ENCODE results near the gene LAMA1. TPM values are rescaled to one million over a fixed set of nuclear protein-coding genes. Genes with fewer than 3 reads are reported as not detected.

LAMA1 gene
- total RNA-seq, 1 donor from 2014 or later, result not detected

DNA sequence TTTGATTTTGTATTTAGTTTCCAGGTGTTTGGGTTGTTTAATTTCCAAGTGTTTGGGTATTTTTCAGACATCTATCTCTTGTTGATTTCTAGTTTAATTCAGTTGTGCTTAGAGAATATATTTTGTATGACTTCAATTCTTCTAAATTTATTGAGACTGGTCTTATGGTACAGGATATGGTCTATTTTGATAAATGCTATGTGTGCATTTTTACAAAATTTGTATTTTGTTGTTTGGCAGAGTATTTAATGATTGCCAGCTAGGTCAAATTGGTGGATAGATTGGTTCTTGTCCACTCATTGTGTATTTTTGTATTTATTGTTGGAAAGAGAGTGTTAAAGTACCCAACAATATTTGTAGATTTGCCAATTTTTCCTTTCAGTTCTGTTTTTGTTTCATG is 23.7 kb upstream of the LAMA1 start:
- H3K4me1 Mint-ChIP-seq (ENCODE audit: low read depth), result no peaks in the 10 kb centered on the region
- DNase-seq (ENCODE audit: low spot score), result no peak
- no peak overlapping the region for H3K27ac Mint-ChIP-seq
- H3K9me3 Mint-ChIP-seq, result no peaks in the 10 kb centered on the region
- intact Hi-C loops (cut with micrococcal nuclease), result no loop called here
- no peak overlapping the region for H3K4me3 Mint-ChIP-seq
- no peaks in the 10 kb centered on the region for H3K36me3 Mint-ChIP-seq (ENCODE audit: low read depth)
- H3K27me3 Mint-ChIP-seq (ENCODE audit: insufficient read depth), result no peaks in the 10 kb centered on the region

DNA sequence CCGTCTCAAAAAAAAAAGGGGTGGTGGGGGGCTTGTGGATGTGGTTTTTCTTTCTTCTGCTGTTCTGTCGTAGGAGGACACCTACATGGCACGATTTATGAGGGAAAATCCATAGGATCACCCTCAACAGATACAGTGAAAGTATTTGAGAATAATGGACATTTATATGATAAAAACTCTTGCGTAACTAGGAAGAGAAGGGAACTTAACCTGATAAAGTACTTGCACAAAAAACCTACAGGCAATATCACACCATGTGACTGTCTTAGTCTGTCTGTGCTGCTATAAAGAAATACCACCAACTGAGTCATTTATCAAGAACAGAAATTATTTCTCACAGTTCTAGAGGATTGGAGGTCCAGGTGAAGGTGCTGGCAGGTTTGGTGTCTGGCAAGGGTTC is 21.8 kb upstream of the LAMA1 start:
- no peak overlapping the region for H3K27ac Mint-ChIP-seq
- no peaks in the 10 kb centered on the region for H3K4me1 Mint-ChIP-seq (ENCODE audit: low read depth)
- intact Hi-C loops (cut with micrococcal nuclease), result no loop called here
- H3K27me3 Mint-ChIP-seq (ENCODE audit: insufficient read depth), result no peaks in the 10 kb centered on the region
- DNase-seq (ENCODE audit: low spot score), result no peak
- H3K9me3 Mint-ChIP-seq, result no peaks in the 10 kb centered on the region
- H3K4me3 Mint-ChIP-seq, result no peak overlapping the region
- H3K36me3 Mint-ChIP-seq (ENCODE audit: low read depth), result no peaks in the 10 kb centered on the region

DNA sequence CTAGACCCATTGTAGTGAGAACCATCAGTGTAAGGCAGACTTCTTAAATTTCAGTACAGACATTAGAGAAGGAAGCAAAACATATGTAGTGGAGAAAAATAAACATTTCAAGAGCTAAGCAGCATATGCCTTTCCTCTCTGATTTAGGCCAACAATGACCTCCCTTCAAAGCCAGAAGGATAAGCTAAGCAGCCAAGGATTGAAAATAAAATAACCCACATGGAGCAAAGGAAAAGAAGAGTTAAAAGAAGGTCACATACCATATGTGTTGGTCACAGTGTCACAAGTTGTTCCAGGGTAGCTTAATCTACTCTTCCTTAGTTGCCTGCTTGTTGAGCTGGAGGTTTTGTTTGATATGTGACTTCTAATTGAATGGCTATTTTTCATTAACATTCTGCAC is 15.6 kb upstream of the LAMA1 start:
- intact Hi-C loops (cut with micrococcal nuclease), result no loop called here
- DNase-seq (ENCODE audit: low spot score), result no peak
- H3K4me3 Mint-ChIP-seq, result no peak overlapping the region
- no peaks in the 10 kb centered on the region for H3K27me3 Mint-ChIP-seq (ENCODE audit: insufficient read depth)
- H3K9me3 Mint-ChIP-seq, result peaks cover 4% of the 10 kb centered on the region
- no peaks in the 10 kb centered on the region for H3K36me3 Mint-ChIP-seq (ENCODE audit: low read depth)
- H3K4me1 Mint-ChIP-seq (ENCODE audit: low read depth), result no peaks in the 10 kb centered on the region
- no peak overlapping the region for H3K27ac Mint-ChIP-seq

DNA sequence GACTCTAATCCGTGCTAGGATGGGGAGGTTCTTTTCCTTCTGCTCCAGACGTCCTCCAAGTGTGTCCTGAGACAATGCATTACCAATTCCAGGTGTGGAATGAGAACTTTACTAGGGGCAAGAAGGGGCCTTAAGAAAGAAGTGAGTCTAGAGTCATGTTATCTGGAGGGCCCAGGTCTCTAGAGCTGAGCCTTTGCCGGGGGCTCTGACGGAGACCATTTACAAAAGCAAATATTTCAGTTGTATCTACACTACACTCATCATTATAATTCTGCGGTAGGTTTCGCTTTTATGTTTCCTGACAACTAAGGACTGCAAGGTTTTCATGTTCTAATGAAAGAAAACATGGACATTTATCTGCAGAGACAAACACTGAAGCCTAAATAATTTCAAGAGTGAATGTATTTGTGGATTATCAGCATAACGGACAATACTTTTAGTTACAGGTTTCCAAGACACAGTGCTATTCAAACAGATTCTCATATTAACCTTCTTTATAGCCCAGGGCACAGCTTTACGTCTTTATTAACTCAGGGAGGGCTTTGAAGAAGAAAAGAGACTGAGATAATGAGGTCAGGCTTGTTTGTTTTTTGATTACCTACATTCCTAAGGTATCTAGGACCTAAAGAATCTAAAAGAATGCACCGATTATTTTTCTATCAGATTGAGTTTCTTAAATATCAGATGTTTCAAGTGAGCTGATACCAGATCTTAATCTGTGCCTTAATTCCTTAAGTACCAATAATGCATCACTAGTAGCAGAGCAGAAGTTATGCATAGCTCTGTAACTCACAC is 15.0 kb upstream of the LAMA1 start:
- Mint-ChIP-seq H3K27me3 (ENCODE audit: insufficient read depth) (no peaks in the 10 kb centered on the region), H3K4me3 (no peak overlapping the region), H3K27ac (no peak overlapping the region), H3K9me3 (peaks cover 6% of the 10 kb centered on the region), H3K4me1 (ENCODE audit: low read depth) (no peaks in the 10 kb centered on the region), H3K36me3 (ENCODE audit: low read depth) (no peaks in the 10 kb centered on the region)
- DNase-seq (ENCODE audit: low spot score), result no peak
- intact Hi-C loops (cut with micrococcal nuclease), result no loop called here

DNA sequence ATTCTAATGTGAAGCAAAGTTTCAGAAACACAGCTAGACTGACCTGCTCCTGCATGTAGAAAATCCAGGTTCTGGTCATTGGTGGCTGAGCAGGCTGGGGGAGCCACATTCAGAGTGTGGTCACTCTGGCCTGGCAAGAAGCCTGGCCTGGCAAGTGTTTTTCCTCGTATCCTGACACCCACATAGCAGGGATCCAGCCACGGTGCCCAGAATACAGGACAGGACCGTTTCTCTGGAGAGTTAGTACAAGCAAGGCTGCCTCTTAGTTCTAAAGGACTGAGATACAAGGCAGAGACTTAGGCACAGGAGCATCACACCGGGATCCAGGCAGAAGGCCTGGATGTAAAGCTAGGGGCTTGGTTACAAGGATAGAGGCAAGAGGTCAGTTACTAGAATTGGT is 4.8 kb upstream of the LAMA1 start:
- Mint-ChIP-seq H3K27ac (no peak overlapping the region), H3K27me3 (ENCODE audit: insufficient read depth) (peaks cover 11% of the 10 kb centered on the region), H3K9me3 (peaks cover 6% of the 10 kb centered on the region), H3K36me3 (ENCODE audit: low read depth) (no peaks in the 10 kb centered on the region), H3K4me1 (ENCODE audit: low read depth) (no peaks in the 10 kb centered on the region), H3K4me3 (no peak overlapping the region)
- no peak for DNase-seq (ENCODE audit: low spot score)
- intact Hi-C loops (cut with micrococcal nuclease), result no loop called here

DNA sequence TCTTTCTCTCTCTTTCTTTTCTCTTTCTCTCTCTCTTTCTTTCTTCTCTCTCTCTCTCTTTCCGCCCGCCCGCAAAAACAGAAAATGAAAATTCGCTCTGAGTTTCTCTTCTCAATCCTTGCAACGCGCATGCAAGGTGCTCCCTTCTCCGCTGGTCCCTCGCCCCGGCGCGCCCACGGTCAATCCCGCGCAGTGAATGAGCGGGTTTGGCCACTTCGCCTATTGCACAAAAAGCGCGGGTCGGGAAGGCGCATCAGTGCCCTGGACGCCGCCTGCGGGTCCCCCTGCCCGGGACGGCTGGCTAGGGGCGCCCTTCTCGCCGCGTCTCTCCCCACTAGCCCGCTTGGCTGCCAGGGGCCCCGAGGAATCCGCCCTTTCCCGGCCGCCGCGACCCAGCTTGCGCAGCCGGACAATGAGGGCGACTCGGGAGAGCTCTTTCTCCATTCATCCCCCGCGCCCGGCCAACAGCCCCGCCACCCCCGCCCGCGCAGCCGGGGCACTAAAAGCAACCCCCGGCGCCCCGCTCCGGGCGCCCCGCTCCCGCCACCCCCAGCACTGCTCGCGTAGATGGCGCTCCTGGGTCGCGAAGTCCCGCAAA is 706 bp downstream of the LAMA1 start:
- H3K9me3 Mint-ChIP-seq, result no peaks in the 10 kb centered on the region
- DNase-seq (ENCODE audit: low spot score), result no peak
- peak overlapping the region; percentile 45 for H3K4me3 Mint-ChIP-seq
- no peak overlapping the region for H3K27ac Mint-ChIP-seq
- peaks cover 7% of the 10 kb centered on the region for H3K4me1 Mint-ChIP-seq (ENCODE audit: low read depth)
- intact Hi-C loops (cut with micrococcal nuclease), result no loop called here
- H3K27me3 Mint-ChIP-seq (ENCODE audit: insufficient read depth), result peaks cover 31% of the 10 kb centered on the region
- H3K36me3 Mint-ChIP-seq (ENCODE audit: low read depth), result no peaks in the 10 kb centered on the region

DNA sequence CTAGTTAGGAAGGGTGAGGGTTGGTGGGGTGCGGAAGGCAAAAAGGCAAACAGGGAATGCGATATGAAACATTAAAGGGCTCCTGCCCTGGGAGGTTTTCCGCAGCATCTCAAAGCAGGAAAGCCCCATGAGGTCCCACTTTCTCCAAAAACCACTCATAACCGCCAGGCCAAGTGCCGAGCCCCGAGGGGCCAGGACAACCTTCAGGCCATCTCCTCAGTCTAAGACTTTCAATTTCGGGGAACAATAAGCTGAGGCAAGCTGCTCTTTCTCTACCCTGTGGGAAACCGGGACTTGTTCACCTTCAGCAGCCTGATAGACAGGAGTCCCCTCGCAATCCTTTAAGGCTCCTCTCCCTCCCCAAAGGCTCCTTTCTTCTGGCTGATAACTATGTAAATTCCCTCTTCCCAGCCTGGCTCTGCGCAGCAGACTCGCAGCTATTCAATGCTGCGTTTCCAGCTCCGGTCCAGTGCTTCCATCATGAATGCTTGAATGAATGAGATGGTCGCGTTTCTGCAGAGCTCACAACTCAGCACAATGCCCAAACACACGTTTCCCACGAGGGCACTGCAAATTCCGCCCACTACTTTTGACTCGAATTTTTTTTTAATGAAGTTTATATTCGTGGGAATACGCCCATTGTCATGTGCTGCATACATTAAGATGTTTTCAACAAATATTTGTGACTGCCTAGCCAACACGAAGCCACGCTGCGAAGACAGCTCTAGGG is 1.4 kb downstream of the LAMA1 start:
- intact Hi-C loops (cut with micrococcal nuclease), result no loop called here
- Mint-ChIP-seq H3K27ac (no peak overlapping the region), H3K4me3 (peak overlapping the region; percentile 45), H3K9me3 (no peaks in the 10 kb centered on the region), H3K36me3 (ENCODE audit: low read depth) (no peaks in the 10 kb centered on the region), H3K4me1 (ENCODE audit: low read depth) (peaks cover 7% of the 10 kb centered on the region), H3K27me3 (ENCODE audit: insufficient read depth) (peaks cover 31% of the 10 kb centered on the region)
- no peak for DNase-seq (ENCODE audit: low spot score)

DNA sequence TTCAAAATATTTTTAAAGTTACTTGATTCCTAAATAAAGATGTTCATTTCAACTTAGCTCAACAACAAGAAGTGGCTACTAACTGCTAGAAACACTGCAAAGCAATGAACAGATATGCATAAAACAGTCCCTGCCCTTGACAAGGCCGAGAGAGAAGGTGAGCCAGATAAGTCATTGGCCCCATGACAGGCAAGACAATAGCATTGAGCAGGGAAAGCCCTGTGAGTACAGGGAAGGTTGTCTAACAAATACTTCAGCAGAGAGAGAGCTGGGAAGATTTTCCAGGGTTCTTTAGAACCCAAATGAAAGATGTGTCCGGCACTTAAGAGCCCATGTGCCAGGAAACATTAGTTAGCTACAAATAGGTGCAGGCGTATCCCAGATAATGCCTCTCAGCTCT is 4.7 kb downstream of the LAMA1 start:
- intact Hi-C loops (cut with micrococcal nuclease), result no loop called here
- peaks cover 20% of the 10 kb centered on the region for H3K27me3 Mint-ChIP-seq (ENCODE audit: insufficient read depth)
- peaks cover 7% of the 10 kb centered on the region for H3K4me1 Mint-ChIP-seq (ENCODE audit: low read depth)
- no peak overlapping the region for H3K4me3 Mint-ChIP-seq
- H3K36me3 Mint-ChIP-seq (ENCODE audit: low read depth), result no peaks in the 10 kb centered on the region
- no peak for DNase-seq (ENCODE audit: low spot score)
- no peak overlapping the region for H3K27ac Mint-ChIP-seq
- peaks cover 4% of the 10 kb centered on the region for H3K9me3 Mint-ChIP-seq

DNA sequence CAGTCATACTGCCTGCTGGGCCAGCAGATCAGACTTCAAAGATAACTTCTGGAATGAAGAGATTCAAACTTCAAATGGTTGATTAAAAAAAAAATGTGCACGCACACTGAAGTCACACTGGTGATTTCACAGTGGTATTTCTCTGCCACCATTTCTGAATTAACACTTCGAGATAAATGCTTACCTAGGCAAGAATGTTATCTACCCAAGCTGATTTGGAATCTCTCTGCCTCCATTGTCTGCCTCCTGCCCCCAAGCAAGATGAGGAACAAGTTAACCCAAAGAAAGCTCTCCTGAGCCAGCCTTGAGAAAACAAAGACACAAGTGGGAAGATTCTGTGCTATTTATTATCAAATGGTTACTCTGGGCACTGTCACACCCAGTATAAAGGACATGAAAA is 6.5 kb downstream of the LAMA1 start:
- peaks cover 14% of the 10 kb centered on the region for H3K27me3 Mint-ChIP-seq (ENCODE audit: insufficient read depth)
- intact Hi-C loops (cut with micrococcal nuclease), result no loop called here

DNA sequence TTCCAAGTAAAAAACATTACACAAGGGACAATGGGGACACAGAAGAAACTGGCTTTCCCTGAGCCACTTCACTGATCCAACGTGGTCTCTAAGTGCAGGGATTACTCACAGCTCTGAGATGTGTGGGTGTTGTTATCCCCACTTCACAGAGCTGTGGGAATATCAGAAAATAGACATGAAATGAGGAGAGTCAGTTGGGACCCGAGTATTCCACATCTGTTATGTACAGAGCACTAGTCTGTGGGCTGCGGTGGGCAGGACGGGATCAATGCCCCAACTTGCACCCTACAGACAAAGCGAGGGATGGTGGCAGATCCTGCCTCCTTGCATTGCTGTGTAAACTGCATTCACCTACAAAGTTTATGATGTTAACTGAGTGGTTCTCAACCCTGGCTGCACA is 11.7 kb downstream of the LAMA1 start:
- Mint-ChIP-seq H3K27me3 (ENCODE audit: insufficient read depth) (no peaks in the 10 kb centered on the region), H3K4me1 (ENCODE audit: low read depth) (no peaks in the 10 kb centered on the region), H3K4me3 (no peak overlapping the region), H3K27ac (no peak overlapping the region), H3K36me3 (ENCODE audit: low read depth) (no peaks in the 10 kb centered on the region), H3K9me3 (peaks cover 4% of the 10 kb centered on the region)
- no peak for DNase-seq (ENCODE audit: low spot score)
- intact Hi-C loops (cut with micrococcal nuclease), result no loop called here

More for the DNA sequence above, 6.5 kb downstream of the LAMA1 start:
- peaks cover under 1% of the 10 kb centered on the region for H3K4me1 Mint-ChIP-seq (ENCODE audit: low read depth)
- peaks cover 4% of the 10 kb centered on the region for H3K9me3 Mint-ChIP-seq
- H3K36me3 Mint-ChIP-seq (ENCODE audit: low read depth), result no peaks in the 10 kb centered on the region
- no peak overlapping the region for H3K4me3 Mint-ChIP-seq
- H3K27ac Mint-ChIP-seq, result no peak overlapping the region
- DNase-seq (ENCODE audit: low spot score), result no peak

DNA sequence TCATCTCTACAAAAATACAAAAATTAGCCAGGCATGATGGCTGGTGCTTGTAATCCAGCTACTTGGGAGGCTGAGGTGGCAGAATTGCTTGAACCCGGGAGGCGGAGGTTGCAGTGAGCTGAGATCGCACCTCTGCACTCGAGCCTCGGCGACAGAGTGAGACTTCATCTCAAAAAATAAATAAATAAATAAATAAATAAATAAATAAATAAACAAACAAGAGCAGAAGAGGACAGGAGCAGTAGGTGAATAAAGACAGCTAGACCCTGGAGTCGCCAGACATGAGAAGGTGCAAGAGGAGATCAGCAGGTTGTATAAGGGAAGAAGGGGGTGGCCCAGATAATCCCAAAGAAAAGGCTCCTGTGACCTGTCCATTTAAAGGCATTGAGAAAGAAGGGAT is 12.3 kb downstream of the LAMA1 start:
- Mint-ChIP-seq H3K9me3 (peaks cover 4% of the 10 kb centered on the region), H3K4me1 (ENCODE audit: low read depth) (no peaks in the 10 kb centered on the region), H3K27me3 (ENCODE audit: insufficient read depth) (no peaks in the 10 kb centered on the region), H3K27ac (no peak overlapping the region), H3K4me3 (no peak overlapping the region), H3K36me3 (ENCODE audit: low read depth) (no peaks in the 10 kb centered on the region)
- intact Hi-C loops (cut with micrococcal nuclease), result no loop called here
- no peak for DNase-seq (ENCODE audit: low spot score)

DNA sequence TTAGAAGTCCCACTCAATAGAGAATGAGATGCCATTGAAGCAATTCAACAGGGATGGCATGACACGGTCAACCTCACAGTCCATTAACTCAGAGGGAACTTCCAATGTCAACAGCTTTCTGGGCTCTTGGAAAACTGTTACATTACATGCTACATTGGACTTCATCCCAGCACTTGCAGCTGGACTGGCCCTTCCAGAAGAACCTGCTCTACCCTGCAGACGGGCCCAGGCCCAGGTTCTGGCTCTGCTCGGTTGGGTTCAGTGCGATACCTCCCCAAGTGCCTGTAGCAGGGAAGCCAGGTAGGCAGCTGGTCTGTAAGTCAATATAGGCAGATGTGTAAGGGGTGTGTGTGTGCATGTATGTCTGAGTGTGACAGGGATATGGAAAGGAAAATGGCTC is 12.9 kb downstream of the LAMA1 start:
- Mint-ChIP-seq H3K4me3 (no peak overlapping the region), H3K4me1 (ENCODE audit: low read depth) (no peaks in the 10 kb centered on the region), H3K36me3 (ENCODE audit: low read depth) (no peaks in the 10 kb centered on the region), H3K9me3 (peaks cover 4% of the 10 kb centered on the region), H3K27ac (no peak overlapping the region), H3K27me3 (ENCODE audit: insufficient read depth) (no peaks in the 10 kb centered on the region)
- no peak for DNase-seq (ENCODE audit: low spot score)
- intact Hi-C loops (cut with micrococcal nuclease), result no loop called here

DNA sequence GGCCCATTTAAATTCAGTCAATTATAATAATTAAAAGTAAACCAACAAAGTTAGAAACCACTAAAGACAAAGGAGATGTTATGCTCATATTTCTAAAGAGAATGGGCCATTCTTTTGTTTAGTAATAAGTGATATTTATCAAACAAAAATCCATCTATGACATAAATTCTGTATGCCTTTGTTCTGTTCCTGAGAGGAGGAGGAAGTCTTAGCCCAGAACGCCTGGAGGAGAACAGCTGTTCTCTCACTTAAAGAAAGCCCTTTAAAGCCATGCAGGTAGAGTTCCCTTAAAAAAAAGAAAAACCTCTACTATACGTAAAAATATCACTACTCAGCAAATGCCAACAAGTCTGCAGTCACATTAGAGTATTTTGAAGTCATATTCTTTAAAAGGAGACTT is 15.5 kb downstream of the LAMA1 start:
- H3K36me3 Mint-ChIP-seq (ENCODE audit: low read depth), result no peaks in the 10 kb centered on the region
- H3K9me3 Mint-ChIP-seq, result no peaks in the 10 kb centered on the region
- H3K4me1 Mint-ChIP-seq (ENCODE audit: low read depth), result no peaks in the 10 kb centered on the region
- H3K4me3 Mint-ChIP-seq, result no peak overlapping the region
- DNase-seq (ENCODE audit: low spot score), result no peak
- H3K27ac Mint-ChIP-seq, result no peak overlapping the region
- no peaks in the 10 kb centered on the region for H3K27me3 Mint-ChIP-seq (ENCODE audit: insufficient read depth)
- intact Hi-C loops (cut with micrococcal nuclease), result no loop called here
